Activated CD8-positive, alpha-beta memory T cell treated with anti-CD3 and anti-CD28 coated beads, Interleukin-2, amount 50 U/mL, for 1 hour (primary cell): ENCODE measurements around the gene KIAA0232.

Experiments used
- DNase-seq: peaks from one replicate; pipeline ENCODE4 v3.0.0-alpha.2; 2020; ENCODE audit errors: extremely low read depth

Gene KIAA0232

DNA sequence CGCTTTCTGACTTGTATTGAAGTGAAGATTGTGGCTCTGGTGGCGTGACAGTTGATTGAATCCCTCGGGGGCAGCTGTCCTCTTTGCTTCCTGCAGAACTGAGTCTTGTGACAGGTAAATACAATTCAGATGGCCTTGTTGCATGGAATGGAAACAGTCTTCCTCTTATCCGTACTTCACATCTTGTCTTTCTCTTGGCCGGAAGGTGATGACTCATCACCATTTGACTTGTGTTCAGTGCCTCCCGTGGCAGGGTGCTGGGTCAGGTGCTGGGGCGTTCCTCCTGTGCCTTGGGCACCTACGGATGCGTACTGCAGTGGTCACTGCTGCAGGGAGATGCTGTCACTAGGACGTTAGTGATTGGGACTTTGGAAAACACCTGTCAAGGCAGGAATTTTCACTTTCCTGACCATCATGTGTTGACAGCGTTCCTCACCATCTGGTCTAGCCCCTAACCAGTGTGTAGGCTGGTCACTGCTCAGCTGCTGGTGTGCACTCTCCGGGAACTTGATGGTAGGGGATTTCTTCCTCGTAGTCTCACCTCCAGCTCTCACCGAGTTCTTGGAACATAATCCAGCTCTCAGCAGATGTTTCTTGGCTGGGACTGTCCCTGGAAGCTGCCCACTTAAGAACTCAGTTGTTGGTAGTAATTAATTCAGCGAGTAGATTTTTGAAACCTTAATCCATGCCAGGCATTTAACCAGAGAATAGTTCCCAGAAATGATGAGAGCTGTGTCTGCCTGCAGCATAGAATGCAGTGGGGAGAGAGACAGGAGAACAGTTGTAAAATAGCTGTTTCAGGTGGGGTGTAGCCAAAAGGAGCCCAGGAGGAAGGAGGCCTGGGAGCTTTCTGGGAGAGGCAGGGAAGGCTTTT lies 134.3 kb downstream of the KIAA0232 start:
- DNase-seq = no peak

DNA sequence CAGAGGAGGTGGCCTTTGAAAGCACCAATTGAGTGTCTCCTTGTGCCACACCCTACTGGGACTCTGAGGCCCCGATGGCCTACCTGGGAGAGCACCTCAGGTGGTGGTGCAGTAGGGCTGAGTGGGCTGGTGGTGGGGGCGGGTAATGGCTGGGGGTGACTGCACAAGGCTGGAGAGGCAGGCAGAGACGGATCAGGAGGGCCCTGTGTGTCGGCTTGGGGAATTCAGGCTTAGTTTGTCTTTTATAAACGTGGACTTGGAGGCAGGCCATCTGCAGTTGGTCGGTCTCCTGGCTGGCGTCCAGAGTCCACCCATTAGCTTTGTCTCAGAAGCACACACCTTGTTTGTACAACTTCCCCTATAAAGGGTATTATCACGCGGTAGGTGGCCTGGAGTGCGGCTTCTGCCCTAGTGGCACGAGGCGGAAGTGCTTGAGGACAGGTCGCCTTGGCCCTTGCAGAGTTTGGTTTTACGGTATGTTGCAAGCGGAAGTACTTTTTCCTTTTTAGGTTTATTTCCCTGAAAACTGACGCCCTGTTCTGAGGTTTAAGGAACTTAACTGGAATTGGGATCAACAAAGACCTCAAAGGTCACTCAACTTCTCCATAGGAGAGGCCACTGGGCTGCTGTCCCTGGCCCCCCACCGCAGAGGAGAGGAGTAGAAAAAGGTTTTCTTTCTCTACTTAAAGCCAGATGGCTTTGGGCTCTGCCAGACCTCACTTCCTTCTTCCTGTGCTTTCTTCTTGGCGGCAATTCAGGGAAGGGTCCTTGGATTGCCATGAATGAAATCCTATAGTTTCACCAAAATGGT lies 135.1 kb downstream of the KIAA0232 start:
- no peak for DNase-seq

GRCh38 chr4:6918338-6918737 lies 135.8 kb downstream of the KIAA0232 start:
- no peak for DNase-seq

- no peak for DNase-seq
Measured at GRCh38 chr4:6920171-6920570, 137.6 kb downstream of the KIAA0232 start.

DNA sequence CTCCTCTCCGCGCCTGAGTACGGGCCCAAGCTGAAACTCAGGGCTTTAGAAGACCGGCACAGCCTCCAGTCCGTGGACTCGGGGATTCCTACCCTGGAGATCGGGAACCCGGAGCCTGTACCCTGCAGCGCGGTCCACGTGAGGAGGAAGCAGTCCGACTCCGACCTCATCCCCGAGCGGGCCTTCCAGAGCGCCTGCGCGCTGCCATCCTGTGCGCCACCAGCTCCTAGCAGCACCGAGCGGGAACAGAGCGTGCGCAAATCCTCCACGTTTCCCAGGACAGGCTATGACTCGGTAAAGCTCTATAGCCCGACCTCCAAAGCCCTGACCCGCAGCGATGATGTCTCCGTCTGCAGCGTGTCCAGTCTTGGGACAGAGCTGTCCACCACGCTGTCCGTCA lies 141.0 kb downstream of the KIAA0232 start:
- DNase-seq = no peak

DNA sequence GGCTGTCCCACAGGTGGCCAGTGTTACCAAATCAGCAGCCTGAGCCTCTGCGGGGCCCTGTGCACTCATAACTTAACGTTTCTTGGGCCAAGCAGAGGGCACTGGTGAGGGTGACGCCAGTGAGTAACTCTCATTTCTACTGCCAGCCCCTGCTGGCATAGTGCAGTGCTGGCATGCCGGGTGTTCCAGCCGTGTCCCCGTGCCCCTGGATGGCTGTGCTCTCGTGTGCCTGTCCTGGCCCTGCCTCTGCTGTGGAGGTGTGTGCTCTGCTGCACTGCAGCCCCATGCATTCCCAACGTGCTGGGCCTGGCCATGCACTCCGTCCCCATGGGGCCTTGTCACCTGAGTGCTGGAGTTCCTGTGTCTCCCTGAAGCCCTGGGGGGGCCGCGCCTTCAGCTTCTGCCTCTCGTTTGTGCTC lies 141.8 kb downstream of the KIAA0232 start:
- DNase-seq = no peak

GRCh38 chr4:6925357-6925836 lies 142.9 kb downstream of the KIAA0232 start:
- no peak for DNase-seq

- no peak for DNase-seq
Measured at GRCh38 chr4:6926081-6926480, 143.6 kb downstream of the KIAA0232 start.

DNA sequence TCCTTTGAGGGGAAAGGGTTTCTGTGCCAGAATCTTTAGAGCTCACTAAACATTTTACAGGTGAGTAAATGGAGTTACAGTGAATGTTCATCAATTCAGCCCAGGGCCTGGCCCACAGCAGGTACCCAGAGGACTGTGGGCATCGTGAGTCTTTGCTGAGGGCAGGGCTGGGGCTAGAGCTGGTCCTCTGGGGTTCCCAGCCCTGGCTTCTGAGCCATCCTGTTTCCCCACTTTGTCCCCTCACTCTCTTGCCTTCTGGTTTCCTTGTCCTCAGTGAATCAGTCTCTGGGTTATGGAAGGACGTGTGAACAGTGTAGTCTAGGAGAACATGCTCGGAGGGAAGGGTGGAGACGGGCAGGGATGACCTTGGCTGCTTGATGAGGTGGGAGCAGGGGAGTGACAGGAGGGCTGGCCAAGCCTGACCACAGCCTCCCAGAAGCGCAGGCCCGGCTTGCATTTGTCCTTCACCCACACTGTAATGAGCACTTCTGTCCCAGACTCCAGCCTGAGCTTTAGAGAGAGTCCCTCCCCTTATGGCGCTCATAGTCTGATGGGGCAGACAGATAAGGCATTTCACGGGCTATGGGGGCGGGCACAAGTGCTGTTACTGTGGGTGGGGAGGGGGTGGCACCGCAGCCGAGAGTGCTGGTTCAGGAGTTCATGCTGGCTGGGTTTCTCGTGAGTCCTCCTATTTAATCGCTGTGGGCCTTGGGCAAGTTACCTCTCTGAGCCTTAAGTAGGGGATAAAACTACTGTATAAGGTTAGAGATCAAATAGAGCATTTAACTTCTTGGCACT lies 144.4 kb downstream of the KIAA0232 start:
- peak; percentile 25 for DNase-seq

GRCh38 chr4:6928081-6928480 lies 145.6 kb downstream of the KIAA0232 start:
- DNase-seq = no peak

GRCh38 chr4:6929339-6929811 lies 146.8 kb downstream of the KIAA0232 start:
- DNase-seq = no peak

DNA sequence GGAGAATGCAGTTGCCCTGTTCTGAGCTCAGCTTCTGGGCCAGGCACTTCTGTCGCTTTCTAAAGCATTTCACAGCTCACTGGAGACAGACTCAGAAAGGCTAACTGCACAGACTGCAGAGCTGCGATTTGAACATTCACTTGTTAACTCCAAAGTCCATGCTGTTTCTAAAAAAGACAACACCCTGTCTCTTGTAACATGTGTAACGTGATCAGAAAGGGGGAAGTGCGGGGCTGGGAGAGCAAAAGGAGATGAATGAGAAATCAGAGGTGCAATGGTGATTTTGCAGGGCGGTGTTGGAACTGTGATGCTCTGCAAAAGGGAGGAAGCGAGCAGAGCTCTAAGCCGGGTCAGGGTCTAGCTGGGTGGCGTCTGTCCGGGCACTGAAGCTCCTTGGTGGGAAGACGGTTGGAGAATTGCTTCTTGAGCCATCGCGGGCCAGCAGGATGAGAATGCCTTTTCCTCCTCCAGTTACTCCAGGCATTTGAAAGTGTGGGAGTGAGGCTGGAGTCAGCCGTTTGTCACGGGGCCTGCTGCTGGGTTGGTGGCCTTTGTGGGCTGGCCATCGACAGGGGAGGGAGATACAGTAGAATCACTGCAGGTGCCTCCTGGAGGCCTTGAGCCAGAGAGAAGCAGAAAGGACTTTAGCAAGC lies 147.4 kb downstream of the KIAA0232 start:
- DNase-seq = no peak

DNA sequence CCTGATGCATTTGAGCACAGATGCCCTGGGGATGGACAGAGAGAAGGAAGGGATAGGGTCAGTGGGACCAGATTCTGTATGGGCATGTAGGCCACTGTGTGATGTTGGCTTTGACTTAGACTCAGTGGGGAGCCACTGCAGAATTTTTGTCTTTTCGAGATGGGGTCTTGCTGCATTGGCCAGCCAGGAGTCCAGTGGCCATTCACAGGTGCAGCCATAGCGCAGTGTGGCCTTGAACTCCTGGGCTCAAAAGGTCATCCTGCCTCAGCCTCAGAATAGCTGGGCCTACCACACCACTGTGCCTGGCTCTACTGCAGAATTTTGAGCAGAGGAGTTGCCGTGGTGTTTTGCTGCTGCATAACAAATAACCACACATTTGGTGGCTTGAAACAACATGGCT lies 149.9 kb downstream of the KIAA0232 start:
- DNase-seq = no peak

- no peak for DNase-seq
Measured at GRCh38 chr4:6932918-6933317, 150.4 kb downstream of the KIAA0232 start.
